H1 (cell line): Measurements from ENCODE around the gene FOXI2. TPM values are rescaled to one million over a fixed set of nuclear protein-coding genes. Genes with fewer than 3 reads are reported as not detected.

ENCODE experiments used
- CTCF ChIA-PET: fragments of 300-600 bp; sonication (Branson Sonifier 250); formaldehyde crosslinking; loops from one replicate; lab custom pipeline; 2021; ENCODE audit not compliant: partially characterized antibody; lab: Charles Lee
- POLR2A ChIA-PET: fragments of 300-600 bp; sonication (Branson Sonifier 250); formaldehyde crosslinking; loops from one replicate; lab custom pipeline; 2021; ENCODE audit warnings: inconsistent platforms; ENCODE audit not compliant: partially characterized antibody; lab: Charles Lee
- DNase-seq, 2 experiments: peaks; one replicate each; pipeline versions ENCODE4 v3.0.0 to v3.0.0-alpha.2; 2010 to 2022; ENCODE audit warnings: low spot score in 2 of 2, low read depth in 1 of 2, mixed read lengths in 1 of 2
- FAIRE-seq: peaks from 2 replicates; lab custom pipeline; 2011; peaks lifted over from hg19 to GRCh38; lab: Jason Lieb, UNC
- H2AFZ ChIP-seq: 2 replicates; pipeline ENCODE4 v1.8.1; 2012; ENCODE audit warnings: low read length, inconsistent platforms
- H2AK5ac ChIP-seq: 2 replicates; pipeline ENCODE4 v1.6.1; 2013; ENCODE audit warnings: low read depth, low read length
- H2BK120ac ChIP-seq: replicated peaks from 2 replicates; pipeline ENCODE3; 2013; ENCODE audit warnings: low read depth, low read length, inconsistent platforms
- H2BK12ac ChIP-seq: 2 replicates; pipeline ENCODE4 v1.6.1; 2013; ENCODE audit warnings: low read depth, low read length
- H2BK15ac ChIP-seq: 2 replicates; pipeline ENCODE4 v1.6.1; 2013; ENCODE audit warnings: low read length
- H2BK20ac ChIP-seq: 2 replicates; pipeline ENCODE4 v1.6.1; 2013; ENCODE audit warnings: low read length
- H2BK5ac ChIP-seq: 2 replicates; pipeline ENCODE4 v1.6.1; 2013; ENCODE audit warnings: low read depth, low read length
- H3K14ac ChIP-seq: 2 replicates; pipeline ENCODE4 v1.6.1; 2013; ENCODE audit warnings: inconsistent platforms; ENCODE audit not compliant: insufficient read length
- H3K18ac ChIP-seq: 2 replicates; pipeline ENCODE4 v1.6.1; 2013; ENCODE audit warnings: low read length; ENCODE audit errors: extremely low read depth
- H3K23ac ChIP-seq: 2 replicates; pipeline ENCODE4 v1.6.1; 2013; ENCODE audit warnings: inconsistent platforms; ENCODE audit not compliant: insufficient read length
- H3K23me2 ChIP-seq: 2 replicates; pipeline ENCODE4 v1.6.1; 2013; ENCODE audit warnings: low read depth, low read length
- H3K27ac ChIP-seq: 2 replicates; pipeline ENCODE4 v1.6.1; 2011; ENCODE audit warnings: low read depth, low read length, inconsistent platforms
- H3K27me3 ChIP-seq, 4 experiments: replicated peaks in 1 of 4; 1 replicate in 1 of 4; 2 replicates in 3 of 4; pipeline versions ENCODE4 v1.6.1 to v1.8.1; 2011 to 2013; ENCODE audit warnings: low read length in 3 of 4, mild to moderate bottlenecking in 3 of 4, inconsistent platforms in 2 of 4, mixed read lengths in 2 of 4, moderate library complexity in 1 of 4; ENCODE audit not compliant: control insufficient read depth in 3 of 4, insufficient read depth in 3 of 4; ENCODE audit errors: extremely low read depth in 1 of 4
- H3K36me3 ChIP-seq, 4 experiments: 2 replicates each; pipeline versions ENCODE4 v1.6.1 to v1.8.1; 2011 to 2013; ENCODE audit warnings: mild to moderate bottlenecking in 4 of 4, low read length in 3 of 4, moderate library complexity in 2 of 4, control low read depth in 1 of 4, inconsistent platforms in 1 of 4; ENCODE audit not compliant: insufficient read depth in 4 of 4, control insufficient read depth in 2 of 4
- H3K4ac ChIP-seq: replicated peaks from 2 replicates; pipeline ENCODE3; 2013; ENCODE audit warnings: low read length, low read depth, mixed read lengths, inconsistent platforms; ENCODE audit not compliant: insufficient read length
- H3K4me1 ChIP-seq, 4 experiments: replicated peaks in 1 of 4; 1 replicate in 1 of 4; 2 replicates in 3 of 4; pipeline versions ENCODE4 v1.6.1 to v1.8.1; 2011 to 2013; ENCODE audit warnings: low read length in 3 of 4, inconsistent platforms in 2 of 4, mixed read lengths in 1 of 4; ENCODE audit not compliant: insufficient read depth in 4 of 4, control insufficient read depth in 3 of 4
- H3K4me2 ChIP-seq, 2 experiments: 2 replicates each; pipeline versions ENCODE4 v1.6.1 to v1.8.1; 2011 to 2013; ENCODE audit warnings: low read depth in 2 of 2, low read length in 2 of 2, control low read depth in 1 of 2, inconsistent platforms in 1 of 2, mild to moderate bottlenecking in 1 of 2; ENCODE audit not compliant: insufficient read depth in 1 of 2
- H3K4me3 ChIP-seq, 4 experiments: fragments of 200-600, 300-600 bp in 1 of 4; sonication (generic), shearing (Covaris generic), sonication (Bioruptor Twin) in 1 of 4; 2 replicates each; pipeline versions ENCODE4 v1.5.1 to v1.8.1; 2011 to 2016; ENCODE audit warnings: low read length in 4 of 4, low read depth in 3 of 4, control low read depth in 2 of 4, inconsistent platforms in 2 of 4, mild to moderate bottlenecking in 2 of 4, mixed read lengths in 1 of 4, moderate library complexity in 1 of 4; ENCODE audit not compliant: insufficient read depth in 2 of 4; ENCODE audit errors: extremely low read depth in 1 of 4
- H3K56ac ChIP-seq: replicated peaks from 2 replicates; pipeline ENCODE3; 2013; ENCODE audit warnings: low read depth, mild to moderate bottlenecking, mixed read lengths, low read length, inconsistent platforms; ENCODE audit not compliant: insufficient read length
- H3K79me1 ChIP-seq: 2 replicates; pipeline ENCODE4 v1.6.1; 2013; ENCODE audit warnings: low read depth, low read length, control low read depth
- H3K79me2 ChIP-seq, 2 experiments: 2 replicates each; pipeline versions ENCODE4 v1.6.1 to v1.8.1; 2012 to 2013; ENCODE audit warnings: low read length in 2 of 2, mild to moderate bottlenecking in 2 of 2, inconsistent platforms in 1 of 2; ENCODE audit not compliant: insufficient read depth in 2 of 2, control insufficient read depth in 1 of 2
- H3K9ac ChIP-seq, 4 experiments: replicated peaks in 1 of 4; 1 replicate in 1 of 4; 2 replicates in 3 of 4; pipeline versions ENCODE4 v1.6.1 to v1.8.1; 2011 to 2013; ENCODE audit warnings: low read depth in 3 of 4, low read length in 3 of 4, control low read depth in 2 of 4, mild to moderate bottlenecking in 2 of 4, moderate library complexity in 2 of 4, inconsistent platforms in 1 of 4; ENCODE audit errors: extremely low read depth in 1 of 4
- H3K9me3 ChIP-seq, 2 experiments: 2 replicates each; pipeline versions ENCODE4 v1.6.1 to v1.8.1; 2012 to 2013; ENCODE audit warnings: mild to moderate bottlenecking in 2 of 2, moderate library complexity in 2 of 2, control low read depth in 1 of 2, inconsistent platforms in 1 of 2, low read depth in 1 of 2, low read length in 1 of 2, mixed read lengths in 1 of 2; ENCODE audit not compliant: insufficient read depth in 2 of 2
- H4K20me1 ChIP-seq, 2 experiments: replicated peaks in 1 of 2; 2 replicates each; pipeline versions ENCODE3 to v1.8.1; 2011 to 2013; ENCODE audit warnings: inconsistent platforms in 2 of 2, low read length in 2 of 2, mild to moderate bottlenecking in 1 of 2; ENCODE audit not compliant: insufficient read depth in 2 of 2, control insufficient read depth in 1 of 2
- H4K5ac ChIP-seq: 2 replicates; pipeline ENCODE4 v1.6.1; 2013; ENCODE audit warnings: low read length, low read depth, mixed read lengths, inconsistent platforms; ENCODE audit not compliant: insufficient read length
- H4K8ac ChIP-seq: 2 replicates; pipeline ENCODE4 v1.8.0; 2013; ENCODE audit warnings: mild to moderate bottlenecking, moderate library complexity, low read length, inconsistent platforms; ENCODE audit not compliant: insufficient read depth; ENCODE audit errors: extremely low read depth
- H4K91ac ChIP-seq: replicated peaks from 2 replicates; pipeline ENCODE3; 2013; ENCODE audit warnings: low read length, mixed read lengths, inconsistent platforms; ENCODE audit not compliant: insufficient read length
- ASH2L ChIP-seq: fragments of 200-600, 300-600 bp; sonication (generic); IDR thresholded peaks from one replicate; pipeline ENCODE4 v1.7.1; 2017; ENCODE audit warnings: low read length
- CBX5 ChIP-seq: fragments of 300-800, 300-1000 bp; sonication (generic); IDR thresholded peaks from 2 replicates; pipeline ENCODE4 v1.7.1; 2016; ENCODE audit warnings: antibody characterized with exemption, low read length, low read depth
- CBX8 ChIP-seq: fragments of 300-800, 300-1000 bp; sonication (generic); IDR thresholded peaks from 2 replicates; pipeline ENCODE4 v1.7.1; 2016; ENCODE audit warnings: low read depth, low read length, borderline replicate concordance
- EZH2 ChIP-seq: fragments of 200-600 bp; sonication (generic); IDR thresholded peaks from 2 replicates; pipeline ENCODE4 v1.7.1; 2012; ENCODE audit warnings: low read depth, mild to moderate bottlenecking, moderate library complexity, low read length, inconsistent platforms; ENCODE audit not compliant: severe bottlenecking
- HDAC6 ChIP-seq: IDR thresholded peaks from one replicate; pipeline ENCODE4 v1.7.1; 2012; ENCODE audit warnings: low read depth, mild to moderate bottlenecking, inconsistent platforms, low read length, moderate library complexity
- KDM1A ChIP-seq: fragments of 200-600, 300-600 bp; sonication (generic); IDR thresholded peaks from 2 replicates; pipeline ENCODE4 v1.7.1; 2016; ENCODE audit warnings: mild to moderate bottlenecking, low read length, borderline replicate concordance
- KDM4A ChIP-seq: IDR thresholded peaks from one replicate; pipeline ENCODE4 v1.7.1; 2012; ENCODE audit warnings: low read depth, mild to moderate bottlenecking, moderate library complexity, low read length, inconsistent platforms; ENCODE audit not compliant: severe bottlenecking
- NRF1 ChIP-seq: IDR thresholded peaks from 2 replicates; pipeline ENCODE4 v1.6.1; 2011; ENCODE audit warnings: mild to moderate bottlenecking, low read depth, low read length, improper control_type of control experiment
- SUZ12 ChIP-seq: fragments of 200-600 bp; sonication (generic); IDR thresholded peaks from 2 replicates; pipeline ENCODE4 v1.6.1; 2012; ENCODE audit warnings: mild to moderate bottlenecking, inconsistent platforms, low read length, moderate library complexity, mixed read lengths
- WGBS, 2 experiments: shearing (Covaris generic) in 1 of 2; methylation state at CpG; one replicate each; pipeline versions ENCODE4 v1.1.6 to v1.1.7; 2013 to 2015; ENCODE audit warnings: low lambda C conversion rate in 2 of 2, mixed read lengths in 2 of 2, inconsistent platforms in 1 of 2, low coverage in 1 of 2, missing lambda C conversion rate in 1 of 2; ENCODE audit not compliant: insufficient replicate concordance in 2 of 2, insufficient coverage in 1 of 2, insufficient read length in 1 of 2; ENCODE audit errors: extremely low coverage in 1 of 2, missing lambda C conversion rate in 1 of 2; 5-methylcytosine and 5-hydroxymethylcytosine counted together
- polyA plus RNA-seq, 7 experiments: library from polyadenylated mRNA; depleted of rRNA in 3 of 7; stranded (reverse) in 5 of 7; unstranded in 2 of 7; fragments of >200 nt in 5 of 7; fragments of 200-250 nt in 2 of 7; gene quantifications; 1 replicate in 5 of 7; 2 replicates in 1 of 7; 4 replicates in 1 of 7; pipeline versions ENCODE4 v1.2.1 to v1.2.3, GENCODE V29; 2011 to 2013; ENCODE audit warnings: missing spikeins in 2 of 7, mixed read lengths in 2 of 7
- total RNA-seq: library from RNA; stranded (reverse); fragmentation: NEBNext Ultra II Directional; extraction: Animal tissue kit (Norgen Biotek cat#: 25700); gene quantifications from 2 replicates; pipeline ENCODE4 v1.2.1, GENCODE V29; 2021

The FOXI2 gene
- total and polyA plus RNA-seq, 2 of the 8 experiments (the other 6 are each of a cell fraction or from before 2014, with no cell fraction given), result 1.0 TPM

DNA sequence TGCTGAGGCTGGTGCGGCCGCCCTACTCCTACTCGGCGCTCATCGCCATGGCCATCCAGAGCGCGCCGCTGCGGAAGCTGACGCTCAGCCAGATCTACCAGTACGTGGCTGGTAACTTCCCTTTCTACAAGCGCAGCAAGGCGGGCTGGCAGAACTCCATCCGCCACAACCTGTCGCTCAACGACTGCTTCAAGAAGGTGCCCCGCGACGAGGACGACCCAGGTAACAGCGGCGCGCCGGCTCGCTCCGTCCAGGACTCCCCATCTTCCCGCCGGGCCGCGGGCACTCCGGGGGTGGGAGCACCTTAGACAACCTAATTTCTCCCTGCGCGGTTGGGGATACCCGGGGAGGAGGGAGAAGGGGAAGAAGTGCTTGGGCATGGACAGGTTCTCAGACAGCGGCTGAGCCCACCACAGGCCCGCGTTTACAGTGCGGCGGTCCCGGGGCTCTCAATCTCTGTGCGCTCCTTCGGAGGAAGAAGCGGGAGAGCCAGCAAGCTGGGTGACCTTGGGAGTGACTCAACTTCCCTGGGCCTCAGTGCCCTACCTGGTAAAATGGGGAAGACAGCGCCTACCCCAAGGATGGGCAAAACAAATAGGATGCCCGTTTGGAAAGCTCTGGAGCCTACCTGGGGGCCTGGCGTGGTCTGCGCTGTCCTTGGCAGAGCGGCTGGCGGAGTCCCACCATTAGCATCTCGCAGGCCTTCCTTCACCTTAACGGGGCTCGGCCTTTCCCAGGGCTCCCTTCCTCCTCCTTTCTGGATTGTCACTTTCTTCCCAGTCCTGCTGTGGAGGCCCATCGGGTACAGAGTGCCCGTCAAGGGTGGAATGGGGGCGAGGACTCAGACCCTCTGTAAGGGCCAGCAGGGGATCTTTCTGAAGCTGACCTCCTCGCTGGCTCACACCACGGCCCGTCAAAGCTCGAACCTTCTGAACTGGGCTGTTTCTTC lies 852 bp downstream of the FOXI2 start:
- Histone ChIP-seq H2AFZ (peak overlapping the region; percentile 45; the same call in 1 of the 2 replicates), H3K14ac (no peak overlapping the region), H3K27ac (no peak overlapping the region), H3K27me3 (peaks cover 25 to 71% (median 67%) of the 10 kb centered on the region in 4 experiments), H2BK12ac (0 out of 2 replicates have a peak overlapping the region, but pooled peaks have one; percentile 50), H3K56ac (no peak overlapping the region), H4K8ac (peak overlapping the region; percentile 79), H4K91ac (no peak overlapping the region), H2BK5ac (no peak overlapping the region), H3K79me1 (no peaks in the 10 kb centered on the region), H2AK5ac (no peak overlapping the region), H4K5ac (no peak overlapping the region), H3K4me2 (peak overlapping the region; percentile 82 to 90), H3K23ac (no peak overlapping the region), H3K4me1 (peaks cover 0 to 26% (median 13%) of the 10 kb centered on the region in 4 experiments; a peak in 6 of 7 replicates), H3K9ac (no peak overlapping the region), H3K23me2 (peaks cover 26% of the 10 kb centered on the region; the same call in 1 of the 2 replicates), H3K4me3 (peak overlapping the region; percentile 21 to 60 (median 54)), H3K79me2 (no peaks in the 10 kb centered on the region), H4K20me1 (peaks cover 0 to 5% of the 10 kb centered on the region in 2 experiments), H3K36me3 (0 out of 8 replicates have a peak, but pooled peaks cover 0 to 3% (median 0%) of the 10 kb centered on the region in 4 experiments), H2BK15ac (no peak overlapping the region), H2BK120ac (no peak overlapping the region), H3K9me3 (no peaks in the 10 kb centered on the region), H3K18ac (peak overlapping the region; percentile 32), H2BK20ac (no peak overlapping the region), H3K4ac (no peak overlapping the region)
- DNase-seq (peak in 1 of 2 experiments; percentile 62), FAIRE-seq (no peak)
- 6% methylated on average over 48 of the region's 59 CpGs; no CpG with 5 or more reads in 1 of the 2 experiments for WGBS, 2 experiments
- CTCF ChIA-PET, result interaction anchor here (1.1 to 2.2 kb wide), 3 partner anchors 17 to 75 kb away, joined by 5 to 7 read pairs (median 6); no protein-coding TSS in a partner anchor
- no peak for TF ChIP-seq ASH2L
- no peak for TF ChIP-seq CBX8
- no peak for TF ChIP-seq HDAC6
- TF ChIP-seq SUZ12, result peak; percentile 69
- no peak for TF ChIP-seq NRF1
- peak; percentile 52 for TF ChIP-seq KDM4A
- TF ChIP-seq EZH2, result peak; percentile 69
- TF ChIP-seq CBX5, result no peak
- no peak for TF ChIP-seq KDM1A
- POLR2A ChIA-PET, result interaction anchor here (1.0 to 1.1 kb wide), 2 partner anchors 8 to 24 kb away, joined by 3 to 4 read pairs; no protein-coding TSS in a partner anchor
